Activated naive CD4-positive, alpha-beta T cell treated with anti-CD3 and anti-CD28 coated beads, Interleukin-2, amount 10 ng/mL, durations not matched to agents 7 days and 5 days (primary cell): ENCODE results near the gene METTL14.
"Not testable (repeated sequence)": the region's sequence is repeated elsewhere in the genome, so short reads cannot be mapped to it uniquely, and the experiment has no call there.

Experiments
- CTCF ChIA-PET: fragments of 350-600 bp; sonication (Branson Sonifier 250); formaldehyde crosslinking; loops from one replicate; lab custom pipeline; 2021; ENCODE audit warnings: antibody characterized with exemption; lab: Charles Lee
- DNase-seq: peaks from one replicate; pipeline ENCODE4 v3.0.0-alpha.2; 2020
- H3K27ac Mint-ChIP-seq: one replicate; pipeline ENCODE4 v1.8.0; 2021; ENCODE audit warnings: mild to moderate bottlenecking, moderate library complexity, mixed read lengths
- H3K27me3 Mint-ChIP-seq: one replicate; pipeline ENCODE4 v1.8.0; 2021; ENCODE audit warnings: mild to moderate bottlenecking, mixed read lengths
- H3K36me3 Mint-ChIP-seq: one replicate; pipeline ENCODE4 v1.8.0; 2021; ENCODE audit warnings: mixed read lengths
- H3K4me1 Mint-ChIP-seq: one replicate; pipeline ENCODE4 v1.8.0; 2021; ENCODE audit warnings: mixed read lengths
- H3K4me3 Mint-ChIP-seq: one replicate; pipeline ENCODE4 v1.8.0; 2021; ENCODE audit warnings: mild to moderate bottlenecking, moderate library complexity, mixed read lengths
- H3K9me3 Mint-ChIP-seq: one replicate; pipeline ENCODE4 v1.8.0; 2021; ENCODE audit warnings: mixed read lengths

METTL14 gene

DNA sequence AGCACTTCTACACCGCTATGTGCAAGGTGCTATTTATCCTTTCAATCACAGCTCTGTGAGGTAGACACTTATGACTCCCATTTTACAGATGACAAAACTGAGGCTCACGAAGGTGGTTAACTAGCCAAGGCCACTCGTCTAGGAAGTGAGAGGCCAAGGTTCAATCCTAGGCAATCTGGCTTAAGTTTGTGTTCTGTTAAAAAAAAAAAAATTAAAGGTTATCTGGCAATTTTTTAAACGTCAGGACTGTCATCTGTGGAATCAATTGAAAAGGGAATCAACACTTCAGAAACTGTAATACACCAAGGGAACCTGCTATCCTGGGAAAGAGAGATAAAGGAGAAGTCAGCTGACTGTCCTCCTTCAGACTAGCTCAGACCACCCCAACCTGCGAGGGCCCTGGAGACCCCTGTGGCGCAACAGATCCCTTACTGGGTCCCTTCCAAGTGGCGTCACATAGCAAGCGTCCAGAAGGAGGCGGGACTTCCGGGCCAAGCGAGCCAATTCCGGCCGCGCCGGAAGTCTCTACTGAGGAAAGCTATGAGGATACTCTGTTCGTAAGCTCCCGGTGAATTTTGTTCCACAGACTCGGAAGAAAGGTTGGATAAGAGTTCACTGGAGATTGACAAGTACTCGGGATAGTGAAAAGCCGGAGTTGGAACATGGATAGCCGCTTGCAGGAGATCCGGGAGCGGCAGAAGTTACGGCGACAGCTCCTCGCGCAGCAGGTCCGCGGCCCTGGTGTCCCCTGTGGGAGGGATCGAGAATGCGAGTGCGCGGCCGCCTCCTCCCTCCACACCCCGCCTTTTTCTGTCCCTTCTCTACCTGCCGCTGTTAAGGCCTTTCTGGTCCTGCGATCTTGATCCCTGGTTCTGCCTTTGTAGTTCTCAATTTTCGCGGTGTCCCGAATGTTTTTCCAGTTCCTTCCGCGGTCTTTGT, at the start of gene METTL14:
METTL14 (plus strand) TSS at position 520 of the 939 bp plus-strand sequence; CDS start at position 663, 143 bp downstream.
- Mint-ChIP-seq H3K4me3 (peak within 1 kb of the TSS; percentile 96), H3K27ac (peak within 1 kb of the TSS; percentile 91), H3K36me3 (peaks cover 9% of the 10 kb centered on the region), H3K27me3 (no peaks in the 10 kb centered on the region), H3K9me3 (no peaks in the 10 kb centered on the region), H3K4me1 (peaks cover 38% of the 10 kb centered on the region)
- peak; percentile 91 for DNase-seq
- CTCF ChIA-PET: interaction anchor here (0.7 kb wide), 1 partner anchor 180 kb away, joined by 5 read pairs; no protein-coding TSS in a partner anchor

- DNase-seq, CTCF ChIA-PET, H3K27ac Mint-ChIP-seq, H3K36me3 Mint-ChIP-seq, H3K4me1 Mint-ChIP-seq, H3K27me3 Mint-ChIP-seq, H3K4me3 Mint-ChIP-seq, H3K9me3 Mint-ChIP-seq: not testable (repeated sequence)
Observed at GRCh38 chr4:118636126-118636525, 49.1 kb upstream of the METTL14 start.

GRCh38 chr4:118664665-118665064, 20.5 kb upstream of the METTL14 start:
- H3K4me3 Mint-ChIP-seq, H3K9me3 Mint-ChIP-seq, H3K27ac Mint-ChIP-seq, CTCF ChIA-PET, H3K27me3 Mint-ChIP-seq, H3K36me3 Mint-ChIP-seq, H3K4me1 Mint-ChIP-seq: not testable (repeated sequence)
- peak; percentile 62 for DNase-seq

GRCh38 chr4:118669220-118669619, 16.0 kb upstream of the METTL14 start:
- H3K4me3 Mint-ChIP-seq, H3K36me3 Mint-ChIP-seq, H3K9me3 Mint-ChIP-seq, H3K4me1 Mint-ChIP-seq, H3K27me3 Mint-ChIP-seq, H3K27ac Mint-ChIP-seq, CTCF ChIA-PET: not testable (repeated sequence)
- peak; percentile 78 for DNase-seq

GRCh38 chr4:118670968-118671367, 14.2 kb upstream of the METTL14 start:
- H3K27me3 Mint-ChIP-seq, DNase-seq, H3K36me3 Mint-ChIP-seq, H3K27ac Mint-ChIP-seq, H3K4me3 Mint-ChIP-seq, H3K9me3 Mint-ChIP-seq, CTCF ChIA-PET, H3K4me1 Mint-ChIP-seq: not testable (repeated sequence)

DNA sequence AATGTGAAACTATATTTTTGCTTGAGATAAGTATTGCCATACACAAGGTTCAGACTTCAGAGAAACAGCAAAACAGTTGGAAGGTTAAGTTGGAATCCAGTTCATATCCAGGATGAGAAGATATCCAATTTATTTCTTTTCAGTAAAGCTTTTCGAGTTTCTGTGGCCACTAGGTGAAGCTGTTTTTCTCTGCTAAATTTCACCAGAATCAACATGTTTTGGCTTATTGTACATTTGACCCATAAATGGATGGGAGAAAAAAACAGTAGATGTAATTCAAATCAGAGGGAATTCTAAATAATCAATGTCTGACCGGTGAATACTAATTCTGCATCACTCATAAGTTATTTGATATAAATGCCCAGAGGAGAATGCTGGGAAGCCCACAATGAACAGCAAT, 9.1 kb upstream of the METTL14 start:
- Mint-ChIP-seq H3K4me3 (no peak overlapping the region), H3K27ac (no peak overlapping the region), H3K27me3 (peaks cover 5% of the 10 kb centered on the region), H3K9me3 (no peaks in the 10 kb centered on the region), H3K4me1 (no peaks in the 10 kb centered on the region), H3K36me3 (no peaks in the 10 kb centered on the region)
- CTCF ChIA-PET: no interaction called here
- DNase-seq: no peak

GRCh38 chr4:118680808-118681207, 4.4 kb upstream of the METTL14 start:
- peaks cover 18% of the 10 kb centered on the region for H3K4me1 Mint-ChIP-seq
- no peak overlapping the region for H3K4me3 Mint-ChIP-seq
- CTCF ChIA-PET: no interaction called here
- H3K9me3 Mint-ChIP-seq: no peaks in the 10 kb centered on the region
- DNase-seq: no peak
- H3K27ac Mint-ChIP-seq: no peak overlapping the region
- peaks cover 3% of the 10 kb centered on the region for H3K36me3 Mint-ChIP-seq
- H3K27me3 Mint-ChIP-seq: peaks cover 5% of the 10 kb centered on the region

GRCh38 chr4:118682928-118683327, 2.3 kb upstream of the METTL14 start:
- H3K27me3 Mint-ChIP-seq: peaks cover 5% of the 10 kb centered on the region
- H3K4me3 Mint-ChIP-seq: no peak overlapping the region
- H3K27ac Mint-ChIP-seq: no peak overlapping the region
- DNase-seq: no peak
- peaks cover 38% of the 10 kb centered on the region for H3K4me1 Mint-ChIP-seq
- H3K9me3 Mint-ChIP-seq: no peaks in the 10 kb centered on the region
- CTCF ChIA-PET: interaction anchor here (0.6 kb wide), 1 partner anchor 360 kb away, joined by 3 read pairs; no protein-coding TSS in a partner anchor
- H3K36me3 Mint-ChIP-seq: peaks cover 7% of the 10 kb centered on the region

GRCh38 chr4:118683513-118683912, 1.7 kb upstream of the METTL14 start:
- CTCF ChIA-PET: no interaction called here
- no peaks in the 10 kb centered on the region for H3K27me3 Mint-ChIP-seq
- H3K4me3 Mint-ChIP-seq: no peak overlapping the region
- H3K4me1 Mint-ChIP-seq: peaks cover 38% of the 10 kb centered on the region
- H3K36me3 Mint-ChIP-seq: peaks cover 7% of the 10 kb centered on the region
- DNase-seq: no peak
- no peak overlapping the region for H3K27ac Mint-ChIP-seq
- H3K9me3 Mint-ChIP-seq: no peaks in the 10 kb centered on the region

DNA sequence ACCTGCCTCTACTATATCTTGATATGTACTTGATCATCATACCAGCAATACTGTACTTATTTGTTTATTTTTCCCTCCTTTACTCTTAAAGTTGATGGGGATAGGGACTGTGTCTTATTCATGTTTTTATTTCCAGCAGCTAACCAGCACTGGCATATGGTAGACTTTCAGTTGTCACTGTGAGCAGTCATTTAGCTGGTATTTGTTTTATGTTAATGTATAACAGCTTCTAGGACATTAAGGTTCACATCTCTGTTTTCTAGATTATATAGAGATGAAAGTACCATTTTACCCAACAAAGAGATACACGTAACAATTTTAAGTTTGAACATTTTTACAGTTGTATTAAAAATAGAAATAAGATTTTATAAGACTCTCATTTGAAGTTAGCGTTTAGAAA, 17.9 kb downstream of the METTL14 start:
- no peak for DNase-seq
- CTCF ChIA-PET: no interaction called here
- Mint-ChIP-seq H3K9me3 (no peaks in the 10 kb centered on the region), H3K36me3 (peaks cover 35% of the 10 kb centered on the region), H3K4me3 (no peak overlapping the region), H3K27me3 (no peaks in the 10 kb centered on the region), H3K4me1 (no peaks in the 10 kb centered on the region), H3K27ac (no peak overlapping the region)

- Mint-ChIP-seq H3K9me3 (no peaks in the 10 kb centered on the region), H3K27ac (no peak overlapping the region)
Observed at GRCh38 chr4:118711052-118711451, 25.9 kb downstream of the METTL14 start.

DNA sequence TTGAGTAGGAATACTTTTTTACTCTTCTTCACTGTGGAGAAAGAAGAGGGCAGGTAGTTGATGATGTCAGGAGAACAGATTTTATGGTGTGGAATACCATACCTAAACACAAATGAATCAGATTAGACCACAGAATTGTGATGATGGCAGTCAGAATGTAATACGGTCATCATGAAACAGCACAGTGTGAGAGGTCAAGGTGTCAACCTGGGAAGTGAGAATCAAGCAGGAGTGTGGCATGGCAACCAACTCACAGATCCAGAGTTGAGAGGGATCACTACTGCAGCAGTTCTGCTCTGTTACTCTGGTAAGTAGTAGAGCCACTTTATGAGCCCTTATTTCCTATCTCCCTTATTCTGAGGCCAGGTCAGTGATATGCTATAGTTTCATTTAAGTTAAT, 27.7 kb downstream of the METTL14 start:
- CTCF ChIA-PET: no interaction called here
- no peaks in the 10 kb centered on the region for H3K9me3 Mint-ChIP-seq
- DNase-seq: no peak
- H3K27me3 Mint-ChIP-seq: no peaks in the 10 kb centered on the region
- no peak overlapping the region for H3K4me3 Mint-ChIP-seq
- peaks cover 34% of the 10 kb centered on the region for H3K36me3 Mint-ChIP-seq
- peaks cover 6% of the 10 kb centered on the region for H3K4me1 Mint-ChIP-seq
- H3K27ac Mint-ChIP-seq: no peak overlapping the region

More at GRCh38 chr4:118711052-118711451, 25.9 kb downstream of the METTL14 start:
- DNase-seq: no peak
- Mint-ChIP-seq H3K36me3 (peaks cover 45% of the 10 kb centered on the region), H3K4me1 (peaks cover 6% of the 10 kb centered on the region), H3K27me3 (no peaks in the 10 kb centered on the region), H3K4me3 (no peak overlapping the region)
- CTCF ChIA-PET: no interaction called here

DNA sequence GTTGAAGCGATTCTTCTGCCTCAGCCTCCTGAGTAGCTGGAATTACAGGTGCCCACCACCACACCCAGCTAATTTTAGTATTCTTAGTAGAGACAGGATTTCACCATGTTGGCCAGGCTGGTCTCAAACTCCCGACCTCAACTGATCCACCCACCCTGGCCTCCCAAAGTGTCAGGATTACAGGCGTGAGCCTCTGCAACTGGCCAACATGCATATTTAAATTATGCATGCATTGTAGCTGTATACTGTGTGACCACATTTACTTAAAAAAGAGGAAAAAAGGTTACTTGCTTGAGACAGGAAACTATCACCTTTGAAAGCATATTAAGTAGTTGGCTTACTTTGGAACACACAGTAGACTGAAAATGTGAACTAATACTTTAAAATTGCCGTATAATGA, 29.5 kb downstream of the METTL14 start:
- Mint-ChIP-seq H3K4me1 (peaks cover 6% of the 10 kb centered on the region), H3K36me3 (peaks cover 28% of the 10 kb centered on the region), H3K27ac (no peak overlapping the region), H3K4me3 (no peak overlapping the region), H3K9me3 (no peaks in the 10 kb centered on the region), H3K27me3 (no peaks in the 10 kb centered on the region)
- CTCF ChIA-PET: no interaction called here
- DNase-seq: no peak

DNA sequence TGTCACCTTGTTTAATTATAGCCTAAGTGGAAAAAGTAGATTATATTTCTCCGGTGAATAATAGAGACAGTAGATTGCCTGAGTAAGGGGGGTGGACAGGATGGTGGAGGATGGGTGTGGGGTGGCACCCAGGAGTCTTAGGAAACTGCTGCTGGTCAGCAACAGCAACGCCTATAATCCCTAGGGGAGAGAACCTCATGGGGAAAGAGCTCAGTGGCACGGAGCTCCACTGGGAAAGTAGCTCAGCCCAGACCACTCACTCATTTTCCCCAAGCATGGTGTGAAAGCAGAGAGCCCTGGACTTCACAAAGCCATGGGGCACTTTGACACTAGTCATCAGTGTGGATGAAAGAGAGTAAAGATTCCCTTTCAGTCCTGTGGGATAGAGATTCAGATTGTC, 31.1 kb downstream of the METTL14 start:
- Mint-ChIP-seq H3K4me1 (peaks cover 6% of the 10 kb centered on the region), H3K9me3 (no peaks in the 10 kb centered on the region), H3K4me3 (no peak overlapping the region), H3K27me3 (no peaks in the 10 kb centered on the region), H3K27ac (no peak overlapping the region), H3K36me3 (peaks cover 26% of the 10 kb centered on the region)
- no peak for DNase-seq
- CTCF ChIA-PET: no interaction called here

- H3K4me1 Mint-ChIP-seq: no peaks in the 10 kb centered on the region
- no peaks in the 10 kb centered on the region for H3K27me3 Mint-ChIP-seq
- H3K36me3 Mint-ChIP-seq: peaks cover 20% of the 10 kb centered on the region
- H3K27ac Mint-ChIP-seq: no peak overlapping the region
- H3K4me3 Mint-ChIP-seq: no peak overlapping the region
- CTCF ChIA-PET: no interaction called here
- no peak for DNase-seq
- H3K9me3 Mint-ChIP-seq: no peaks in the 10 kb centered on the region
Observed at GRCh38 chr4:118718511-118719170, 33.4 kb downstream of the METTL14 start.
